ENCODE results near the gene PUM2.

The PUM2 gene

GRCh38 chr2:20361893-20362292, 11.2 kb upstream of the PUM2 start:
- TF ChIP-seq, protein P1, sequence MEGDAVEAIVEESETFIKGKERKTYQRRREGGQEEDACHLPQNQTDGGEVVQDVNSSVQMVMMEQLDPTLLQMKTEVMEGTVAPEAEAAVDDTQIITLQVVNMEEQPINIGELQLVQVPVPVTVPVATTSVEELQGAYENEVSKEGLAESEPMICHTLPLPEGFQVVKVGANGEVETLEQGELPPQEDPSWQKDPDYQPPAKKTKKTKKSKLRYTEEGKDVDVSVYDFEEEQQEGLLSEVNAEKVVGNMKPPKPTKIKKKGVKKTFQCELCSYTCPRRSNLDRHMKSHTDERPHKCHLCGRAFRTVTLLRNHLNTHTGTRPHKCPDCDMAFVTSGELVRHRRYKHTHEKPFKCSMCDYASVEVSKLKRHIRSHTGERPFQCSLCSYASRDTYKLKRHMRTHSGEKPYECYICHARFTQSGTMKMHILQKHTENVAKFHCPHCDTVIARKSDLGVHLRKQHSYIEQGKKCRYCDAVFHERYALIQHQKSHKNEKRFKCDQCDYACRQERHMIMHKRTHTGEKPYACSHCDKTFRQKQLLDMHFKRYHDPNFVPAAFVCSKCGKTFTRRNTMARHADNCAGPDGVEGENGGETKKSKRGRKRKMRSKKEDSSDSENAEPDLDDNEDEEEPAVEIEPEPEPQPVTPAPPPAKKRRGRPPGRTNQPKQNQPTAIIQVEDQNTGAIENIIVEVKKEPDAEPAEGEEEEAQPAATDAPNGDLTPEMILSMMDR (IDR thresholded peaks at IDR 0.05; ENCODE audit: borderline replicate concordance, insufficient read depth, low read depth, low read length) = no peak
- H3K4me3 ChIP-seq (ENCODE audit: low read depth, low read length) = no peak overlapping the region

- H3K4me3 ChIP-seq (ENCODE audit: low read depth, low read length) = no peak overlapping the region
- TF ChIP-seq, protein P1 (IDR thresholded peaks at IDR 0.05; ENCODE audit: borderline replicate concordance, insufficient read depth, low read depth, low read length) = no peak
These were observed 8.5 kb upstream of the PUM2 start for GRCh38 chr2:20359096-20359495.

- TF ChIP-seq, protein P1 (IDR thresholded peaks at IDR 0.05; ENCODE audit: borderline replicate concordance, insufficient read depth, low read depth, low read length) = no peak
- H3K4me3 ChIP-seq (ENCODE audit: low read depth, low read length) = no peak overlapping the region
These were observed 7.2 kb upstream of the PUM2 start for GRCh38 chr2:20357638-20358389.

- no peak overlapping the region for H3K4me3 ChIP-seq (ENCODE audit: low read depth, low read length)
- TF ChIP-seq, protein P1 (IDR thresholded peaks at IDR 0.05; ENCODE audit: borderline replicate concordance, insufficient read depth, low read depth, low read length) = no peak
These were observed 5.4 kb upstream of the PUM2 start for GRCh38 chr2:20356042-20356441.

DNA sequence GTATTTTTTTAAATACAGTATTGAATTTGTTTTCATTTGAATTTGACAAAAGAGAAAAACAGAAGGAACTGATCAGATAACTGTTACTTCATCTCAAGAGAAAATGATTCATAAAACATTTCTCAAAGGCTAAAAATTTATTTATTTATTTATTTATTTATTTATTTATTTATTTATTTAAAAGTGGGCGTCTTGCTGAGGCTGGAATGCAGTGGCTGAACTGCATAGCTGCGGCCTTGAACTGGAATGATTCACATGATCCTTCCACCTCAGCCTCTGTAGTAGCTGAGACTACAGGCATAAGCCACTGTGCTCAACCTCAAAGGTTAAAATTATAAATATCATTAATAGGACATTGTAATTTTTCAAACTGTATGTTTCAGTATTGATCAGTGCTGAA, 4.5 kb upstream of the PUM2 start:
- TF ChIP-seq, protein P1 (IDR thresholded peaks at IDR 0.05; ENCODE audit: borderline replicate concordance, insufficient read depth, low read depth, low read length) = no peak

DNA sequence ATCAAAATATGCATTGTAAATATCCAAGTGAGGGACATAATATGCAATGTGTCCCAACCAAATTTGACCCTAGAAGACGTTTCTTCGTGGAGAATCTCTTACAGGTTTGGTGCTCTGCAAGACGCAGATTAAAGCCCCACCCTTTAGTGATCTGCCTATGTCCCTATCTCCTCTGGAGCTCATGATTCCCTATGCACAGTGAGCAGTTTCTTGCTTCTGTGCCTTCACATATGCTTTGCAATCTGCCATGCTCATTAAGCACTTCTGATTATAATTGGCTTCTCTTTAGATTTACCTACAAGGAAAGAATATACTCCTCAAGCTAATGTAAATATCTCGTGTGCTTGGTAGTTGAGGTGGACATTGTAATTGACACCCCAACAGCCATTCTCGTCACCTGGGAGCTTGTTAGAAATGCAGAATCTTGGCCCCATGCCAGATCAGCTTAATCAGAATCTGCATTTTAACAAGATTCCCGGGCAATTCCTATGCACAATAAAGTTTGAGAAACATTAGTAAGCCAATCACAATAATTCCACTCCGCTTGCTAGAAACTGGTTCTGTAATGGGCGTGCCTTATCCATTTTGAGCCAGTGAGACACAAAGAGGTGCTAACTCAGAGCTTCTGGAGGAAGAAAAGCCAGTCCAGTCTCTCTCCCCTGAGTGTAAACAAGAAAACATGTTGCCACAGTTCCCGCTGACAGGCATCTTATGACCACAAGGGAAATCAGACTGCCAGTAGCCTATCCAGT, 2.8 kb upstream of the PUM2 start:
- H3K4me3 ChIP-seq (ENCODE audit: low read depth, low read length) = no peak overlapping the region
- TF ChIP-seq, protein P1 (IDR thresholded peaks at IDR 0.05; ENCODE audit: borderline replicate concordance, insufficient read depth, low read depth, low read length) = no peak

More for the DNA sequence above, 4.5 kb upstream of the PUM2 start:
- H3K4me3 ChIP-seq (ENCODE audit: low read depth, low read length) = no peak overlapping the region

All from GM12875 (cell line).